Mesenchymal stem cell (in vitro differentiated cells and primary cell): ENCODE measurements around the gene UROD.

Experiments
- DNase-seq: peaks from one replicate; pipeline ENCODE4 v3.0.0-alpha.2; 2013
- H2AFZ ChIP-seq: one replicate; pipeline ENCODE4 v1.6.1; 2013; ENCODE audit warnings: low read depth, mild to moderate bottlenecking, control low read depth, inconsistent platforms, low read length, moderate library complexity
- H2AK5ac ChIP-seq: 2 replicates; pipeline ENCODE4 v1.6.1; 2013; ENCODE audit warnings: low read length, moderate library complexity, mild to moderate bottlenecking, inconsistent platforms; ENCODE audit not compliant: severe bottlenecking
- H2BK120ac ChIP-seq: one replicate; pipeline ENCODE4 v1.6.1; 2013; ENCODE audit warnings: low read depth, mild to moderate bottlenecking, inconsistent platforms, low read length, moderate library complexity
- H2BK12ac ChIP-seq, 2 experiments: one replicate each; pipeline ENCODE4 v1.6.1; 2013; ENCODE audit warnings: inconsistent platforms in 2 of 2, low read length in 2 of 2, mild to moderate bottlenecking in 2 of 2, moderate library complexity in 2 of 2, control low read depth in 1 of 2
- H2BK15ac ChIP-seq: one replicate; pipeline ENCODE4 v1.6.1; 2013; ENCODE audit warnings: mild to moderate bottlenecking, low read depth, inconsistent platforms; ENCODE audit not compliant: poor library complexity, severe bottlenecking
- H2BK5ac ChIP-seq: 2 replicates; pipeline ENCODE4 v1.6.1; 2013; ENCODE audit warnings: low read depth, mild to moderate bottlenecking, low read length, control low read depth, inconsistent platforms; ENCODE audit not compliant: poor library complexity, severe bottlenecking
- H3K14ac ChIP-seq, 2 experiments: one replicate each; pipeline ENCODE4 v1.6.1; 2013; ENCODE audit warnings: inconsistent platforms in 2 of 2, low read length in 2 of 2, control low read depth in 1 of 2, mild to moderate bottlenecking in 1 of 2, moderate library complexity in 1 of 2
- H3K18ac ChIP-seq, 2 experiments: one replicate each; pipeline ENCODE4 v1.6.1; 2013; ENCODE audit warnings: inconsistent platforms in 2 of 2, low read length in 2 of 2, control low read depth in 1 of 2, low read depth in 1 of 2, mild to moderate bottlenecking in 1 of 2
- H3K23ac ChIP-seq, 2 experiments: one replicate each; pipeline ENCODE4 v1.6.1; 2013; ENCODE audit warnings: inconsistent platforms in 2 of 2, low read length in 2 of 2, mild to moderate bottlenecking in 2 of 2, moderate library complexity in 2 of 2, control low read depth in 1 of 2
- H3K27ac ChIP-seq: 2 replicates; pipeline ENCODE4 v1.5.1; 2013; ENCODE audit warnings: mild to moderate bottlenecking, moderate library complexity, low read length, control low read depth, inconsistent platforms; ENCODE audit not compliant: poor library complexity, severe bottlenecking
- H3K27me3 ChIP-seq, 2 experiments: 2 replicates each; pipeline versions ENCODE4 v1.6.1 to v1.7.0; 2013; ENCODE audit warnings: low read length in 2 of 2, mild to moderate bottlenecking in 2 of 2, moderate library complexity in 2 of 2, control low read depth in 1 of 2, inconsistent platforms in 1 of 2; ENCODE audit not compliant: control insufficient read depth in 1 of 2, insufficient read depth in 1 of 2
- H3K36me3 ChIP-seq, 2 experiments: 2 replicates each; pipeline versions ENCODE4 v1.6.1 to v1.7.0; 2013; ENCODE audit warnings: low read length in 2 of 2, control low read depth in 1 of 2, inconsistent platforms in 1 of 2, low read depth in 1 of 2, mild to moderate bottlenecking in 1 of 2; ENCODE audit not compliant: insufficient read depth in 2 of 2, control insufficient read depth in 1 of 2
- H3K4ac ChIP-seq, 2 experiments: one replicate each; pipeline ENCODE4 v1.6.1; 2013; ENCODE audit warnings: inconsistent platforms in 2 of 2, low read length in 2 of 2, mild to moderate bottlenecking in 2 of 2, moderate library complexity in 2 of 2, control low read depth in 1 of 2, low read depth in 1 of 2
- H3K4me1 ChIP-seq: 2 replicates; pipeline ENCODE4 v1.6.1; 2013; ENCODE audit warnings: low read depth, low read length, control low read depth; ENCODE audit not compliant: control insufficient read depth, insufficient read depth
- H3K4me2 ChIP-seq: 2 replicates; pipeline ENCODE4 v1.6.1; 2013; ENCODE audit warnings: low read length, mild to moderate bottlenecking, inconsistent platforms; ENCODE audit not compliant: poor library complexity, severe bottlenecking
- H3K4me3 ChIP-seq, 2 experiments: 2 replicates each; pipeline versions ENCODE4 v1.5.1 to v1.7.0; 2013; ENCODE audit warnings: low read length in 2 of 2, mild to moderate bottlenecking in 2 of 2, control low read depth in 1 of 2, low read depth in 1 of 2; ENCODE audit not compliant: insufficient read depth in 1 of 2
- H3K79me1 ChIP-seq: replicated peaks from 2 replicates; pipeline ENCODE4 v1.6.1; 2013; ENCODE audit warnings: mild to moderate bottlenecking, control low read depth, low read length, inconsistent platforms; ENCODE audit not compliant: poor library complexity, severe bottlenecking
- H3K9ac ChIP-seq: 2 replicates; pipeline ENCODE4 v1.7.0; 2013; ENCODE audit warnings: mild to moderate bottlenecking, low read length, moderate library complexity
- H3K9me3 ChIP-seq: 2 replicates; pipeline ENCODE4 v1.7.0; 2013; ENCODE audit warnings: mild to moderate bottlenecking, low read length; ENCODE audit not compliant: control insufficient read depth
- H4K8ac ChIP-seq: one replicate; pipeline ENCODE4 v1.6.1; 2013; ENCODE audit warnings: inconsistent platforms, mild to moderate bottlenecking, low read length, moderate library complexity
- H4K91ac ChIP-seq: one replicate; pipeline ENCODE4 v1.6.1; 2013; ENCODE audit warnings: mild to moderate bottlenecking, low read length, inconsistent platforms
- WGBS: methylation state at CpG from one replicate; pipeline ENCODE4 v1.1.7; 2013; ENCODE audit warnings: mixed read lengths; 5-methylcytosine and 5-hydroxymethylcytosine counted together

UROD gene

DNA sequence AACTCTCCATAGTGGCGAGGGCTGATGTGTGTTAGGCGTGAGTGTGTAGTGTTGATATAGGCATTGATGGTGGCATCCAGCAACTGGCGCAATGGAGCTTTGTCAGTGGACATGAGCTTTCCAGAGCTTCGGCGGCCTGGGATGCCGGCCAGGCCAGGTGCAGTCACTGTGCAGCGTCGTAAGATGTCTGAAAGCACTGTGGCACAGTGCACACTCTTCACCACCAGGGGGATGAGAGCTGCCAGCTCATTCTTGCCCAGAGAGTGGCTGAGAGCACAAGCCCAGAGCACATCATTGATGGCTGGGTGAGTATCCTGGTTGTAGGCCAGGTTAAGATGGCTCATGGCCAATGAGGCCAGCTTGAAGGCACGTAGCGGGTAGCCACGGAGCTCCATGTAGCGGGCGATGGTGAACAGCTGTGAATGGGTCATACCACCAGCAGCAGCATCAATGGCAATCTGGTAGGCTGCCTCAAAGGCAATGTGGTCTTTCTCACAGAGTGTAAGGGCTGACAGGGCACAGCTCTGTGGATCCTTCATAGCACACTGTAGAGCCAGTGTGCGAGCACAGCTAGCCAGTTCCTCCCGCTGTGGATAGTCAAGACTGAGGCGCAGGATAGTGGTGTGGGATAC is 6.7 kb downstream of the UROD start:
- H3K18ac ChIP-seq, result no peak overlapping the region
- H2BK5ac ChIP-seq, result no peak overlapping the region
- no peak overlapping the region for H2AFZ ChIP-seq
- no peak overlapping the region for H4K91ac ChIP-seq
- H2BK120ac ChIP-seq, result no peak overlapping the region
- peaks cover 12 to 23% of the 10 kb centered on the region in 2 experiments for H3K36me3 ChIP-seq
- H3K9ac ChIP-seq, result no peak overlapping the region
- H2AK5ac ChIP-seq, result no peak overlapping the region
- no peak overlapping the region for H2BK15ac ChIP-seq
- H3K27ac ChIP-seq, result no peak overlapping the region
- WGBS, result 86% methylated on average over 16 of the region's 16 CpGs
- H3K79me1 ChIP-seq, result peaks cover 8% of the 10 kb centered on the region
- peak; percentile 60 for DNase-seq
- peaks cover 6% of the 10 kb centered on the region for H3K4me1 ChIP-seq
- no peak overlapping the region for H3K4me3 ChIP-seq
- no peak overlapping the region for H3K14ac ChIP-seq
- no peaks in the 10 kb centered on the region for H3K9me3 ChIP-seq
- no peak overlapping the region for H3K4me2 ChIP-seq
- H3K27me3 ChIP-seq, result no peaks in the 10 kb centered on the region
- no peak overlapping the region for H2BK12ac ChIP-seq
- no peak overlapping the region for H3K23ac ChIP-seq
- H4K8ac ChIP-seq, result no peak overlapping the region
- H3K4ac ChIP-seq, result no peak overlapping the region

- Histone ChIP-seq H3K4me1 (no peaks in the 10 kb centered on the region), H2AK5ac (no peak overlapping the region), H2BK5ac (no peak overlapping the region), H4K91ac (no peak overlapping the region), H3K79me1 (no peaks in the 10 kb centered on the region), H2BK12ac (no peak overlapping the region), H2BK15ac (no peak overlapping the region), H3K4me3 (no peak overlapping the region), H3K27ac (no peak overlapping the region), H3K9ac (no peak overlapping the region), H2BK120ac (no peak overlapping the region), H3K27me3 (no peaks in the 10 kb centered on the region), H3K14ac (no peak overlapping the region), H3K4me2 (no peak overlapping the region), H3K23ac (no peak overlapping the region), H2AFZ (no peak overlapping the region), H3K36me3 (no peaks in the 10 kb centered on the region), H3K18ac (no peak overlapping the region), H3K9me3 (no peaks in the 10 kb centered on the region), H3K4ac (no peak overlapping the region), H4K8ac (no peak overlapping the region)
- whole genome bisulfite sequencing, result no CpG with 5 or more reads among the region's 1 CpG
- no peak for DNase-seq
These were observed 11.6 kb downstream of the UROD start for GRCh38 chr1:45023663-45024062.

GRCh38 chr1:45026446-45026845 is 14.4 kb downstream of the UROD start:
- no peak overlapping the region for H2BK120ac ChIP-seq
- H2BK5ac ChIP-seq, result no peak overlapping the region
- no peaks in the 10 kb centered on the region for H3K36me3 ChIP-seq
- no CpG with 5 or more reads among the region's 1 CpG for WGBS
- no peaks in the 10 kb centered on the region for H3K4me1 ChIP-seq
- H3K4ac ChIP-seq, result no peak overlapping the region
- H3K27ac ChIP-seq, result no peak overlapping the region
- no peak overlapping the region for H3K4me2 ChIP-seq
- H2BK12ac ChIP-seq, result no peak overlapping the region
- no peaks in the 10 kb centered on the region for H3K27me3 ChIP-seq
- H2AK5ac ChIP-seq, result no peak overlapping the region
- no peak overlapping the region for H3K14ac ChIP-seq
- H4K8ac ChIP-seq, result no peak overlapping the region
- no peak overlapping the region for H3K4me3 ChIP-seq
- H3K9me3 ChIP-seq, result no peaks in the 10 kb centered on the region
- no peak overlapping the region for H3K18ac ChIP-seq
- no peak overlapping the region for H4K91ac ChIP-seq
- peak overlapping the region; percentile 53 for H3K9ac ChIP-seq
- H2AFZ ChIP-seq, result no peak overlapping the region
- no peak overlapping the region for H2BK15ac ChIP-seq
- DNase-seq, result no peak
- no peaks in the 10 kb centered on the region for H3K79me1 ChIP-seq
- H3K23ac ChIP-seq, result no peak overlapping the region

DNA sequence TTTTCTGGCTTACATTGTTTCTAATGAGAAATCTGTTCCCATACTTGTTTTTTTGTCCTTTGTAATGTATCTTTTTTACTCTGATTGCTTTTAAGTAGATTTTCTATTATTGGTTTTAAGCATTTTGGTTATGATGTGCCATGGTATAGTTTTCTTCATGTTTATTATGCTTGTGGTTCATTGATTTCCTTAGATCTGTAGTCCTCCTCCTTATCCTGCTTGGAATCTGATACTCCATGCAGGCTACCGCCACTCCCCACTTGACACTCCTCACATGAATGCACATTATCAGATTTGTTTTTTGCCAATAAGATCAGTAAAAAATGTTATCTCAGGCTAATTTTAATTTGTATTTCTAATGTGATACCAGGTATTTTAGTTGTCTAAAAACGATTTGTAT is 20.8 kb downstream of the UROD start:
- H3K4me2 ChIP-seq, result no peak overlapping the region
- H2BK12ac ChIP-seq, result no peak overlapping the region
- no peaks in the 10 kb centered on the region for H3K27me3 ChIP-seq
- no peak overlapping the region for H3K23ac ChIP-seq
- H3K4ac ChIP-seq, result no peak overlapping the region
- no peak for DNase-seq
- H2BK15ac ChIP-seq, result no peak overlapping the region
- no peaks in the 10 kb centered on the region for H3K36me3 ChIP-seq
- H3K4me1 ChIP-seq, result no peaks in the 10 kb centered on the region
- no peak overlapping the region for H2BK5ac ChIP-seq
- H3K9ac ChIP-seq, result no peak overlapping the region
- H3K4me3 ChIP-seq, result no peak overlapping the region
- H3K9me3 ChIP-seq, result no peaks in the 10 kb centered on the region
- no peak overlapping the region for H4K8ac ChIP-seq
- H3K18ac ChIP-seq, result no peak overlapping the region
- H4K91ac ChIP-seq, result no peak overlapping the region
- H2BK120ac ChIP-seq, result no peak overlapping the region
- no peak overlapping the region for H3K27ac ChIP-seq
- H2AK5ac ChIP-seq, result no peak overlapping the region
- H3K79me1 ChIP-seq, result no peaks in the 10 kb centered on the region
- no peak overlapping the region for H3K14ac ChIP-seq
- no peak overlapping the region for H2AFZ ChIP-seq
- WGBS, result 100% methylated on average over 1 of the region's 2 CpGs
